ENCODE measurements around the gene BAAT.

DNA sequence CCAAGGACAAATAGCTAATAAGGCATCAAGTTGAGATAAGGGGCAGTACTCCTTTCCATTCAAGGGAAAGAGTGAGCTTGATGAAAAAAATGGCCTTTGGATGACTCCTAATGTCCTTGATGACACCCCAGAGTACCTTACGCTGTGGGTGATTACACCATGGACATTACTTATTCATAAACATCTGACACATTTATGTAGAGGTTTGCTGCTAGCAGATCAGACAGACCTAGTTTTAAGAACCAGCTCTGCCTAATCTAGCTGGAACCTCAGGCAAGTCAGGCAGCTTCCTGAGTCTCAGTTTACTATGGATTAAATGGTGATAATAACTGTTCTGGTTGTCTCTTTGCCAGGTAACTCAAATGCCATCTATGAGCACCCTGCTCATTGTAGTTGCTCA is 47.9 kb upstream of the BAAT start:
- TF ChIP-seq POLR2A (IDR thresholded peaks at IDR 0.05; ENCODE audit: extremely low read depth, insufficient read length), result no peak
- TF ChIP-seq, protein P1, sequence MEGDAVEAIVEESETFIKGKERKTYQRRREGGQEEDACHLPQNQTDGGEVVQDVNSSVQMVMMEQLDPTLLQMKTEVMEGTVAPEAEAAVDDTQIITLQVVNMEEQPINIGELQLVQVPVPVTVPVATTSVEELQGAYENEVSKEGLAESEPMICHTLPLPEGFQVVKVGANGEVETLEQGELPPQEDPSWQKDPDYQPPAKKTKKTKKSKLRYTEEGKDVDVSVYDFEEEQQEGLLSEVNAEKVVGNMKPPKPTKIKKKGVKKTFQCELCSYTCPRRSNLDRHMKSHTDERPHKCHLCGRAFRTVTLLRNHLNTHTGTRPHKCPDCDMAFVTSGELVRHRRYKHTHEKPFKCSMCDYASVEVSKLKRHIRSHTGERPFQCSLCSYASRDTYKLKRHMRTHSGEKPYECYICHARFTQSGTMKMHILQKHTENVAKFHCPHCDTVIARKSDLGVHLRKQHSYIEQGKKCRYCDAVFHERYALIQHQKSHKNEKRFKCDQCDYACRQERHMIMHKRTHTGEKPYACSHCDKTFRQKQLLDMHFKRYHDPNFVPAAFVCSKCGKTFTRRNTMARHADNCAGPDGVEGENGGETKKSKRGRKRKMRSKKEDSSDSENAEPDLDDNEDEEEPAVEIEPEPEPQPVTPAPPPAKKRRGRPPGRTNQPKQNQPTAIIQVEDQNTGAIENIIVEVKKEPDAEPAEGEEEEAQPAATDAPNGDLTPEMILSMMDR (IDR thresholded peaks at IDR 0.05; ENCODE audit: low read depth, low read length), result no peak

All from NB4 (cell line).